Esophagus squamous epithelium (tissue), 5 donors: ENCODE measurements around the gene ARHGAP23. TPM values are rescaled to one million over a fixed set of nuclear protein-coding genes. Genes with fewer than 3 reads are reported as not detected.
A peak's percentile ranks its signal among the peaks of the same experiment; 100 is the strongest.

ENCODE experiments used
- DNase-seq: peaks from one replicate; lab custom pipeline; 2025; lab: John Stamatoyannopoulos, UW
- H3K27ac ChIP-seq, 4 donors: fragments of 200-600 bp; sonication (generic); one replicate each; pipeline ENCODE4 v1.5.1; 2016 to 2019; ENCODE audit warnings: mild to moderate bottlenecking in 1 of 4
- H3K27me3 ChIP-seq, 4 donors: fragments of 200-600 bp; sonication (generic); 1 replicate in 3 of 4; 2 replicates in 1 of 4; pipeline versions ENCODE4 v1.5.1 to v1.6.0; 2017 to 2021; ENCODE audit warnings: antibody characterized with exemption in 1 of 4
- H3K36me3 ChIP-seq, 3 donors: fragments of 200-600 bp; sonication (generic); one replicate each; pipeline ENCODE4 v1.5.1; 2016 to 2019
- H3K4me1 ChIP-seq, 3 donors: fragments of 200-600 bp; sonication (generic); one replicate each; pipeline ENCODE4 v1.5.1; 2017 to 2019
- H3K4me3 ChIP-seq, 4 donors: fragments of 200-600 bp; sonication (generic); 1 replicate in 3 of 4; 2 replicates in 1 of 4; pipeline ENCODE4 v1.5.1; 2016 to 2019; ENCODE audit warnings: mild to moderate bottlenecking in 2 of 4, moderate library complexity in 1 of 4
- H3K9me3 ChIP-seq, 3 donors: fragments of 200-600 bp; sonication (generic); one replicate each; pipeline ENCODE4 v1.5.1; 2016 to 2019
- POLR2A ChIP-seq, 4 donors: fragments of 450-650 bp; IDR thresholded peaks; one replicate each; pipeline ENCODE4 v1.6.1; 2017; ENCODE audit warnings: antibody characterized with exemption in 4 of 4, mild to moderate bottlenecking in 4 of 4, moderate library complexity in 3 of 4
- WGBS, 2 donors: methylation state at CpG; one replicate each; pipeline ENCODE4 v1.1.5; 2018; 5-methylcytosine and 5-hydroxymethylcytosine counted together
- intact Hi-C: fragments of 100-400 bp; cut with DNase I; formaldehyde crosslinking; loops from one replicate; pipeline ENCODE4 v1.15.0; 2022
- total RNA-seq, 4 donors: library from RNA; depleted of rRNA; stranded (reverse); fragments of >200 nt; gene quantifications; one replicate each; pipeline ENCODE4 v1.1.0, GENCODE V29; 2016
- TF ChIP-seq, protein P1 (sequence below), 6 experiments: fragments of 450-650 bp in 4 of 6; fragments of 200-600 bp in 2 of 6; sonication (generic) in 2 of 6; IDR thresholded peaks; one replicate each; pipeline ENCODE4 v1.5.1; 2016 to 2019; ENCODE audit warnings: antibody characterized with exemption in 6 of 6, mild to moderate bottlenecking in 4 of 6, moderate library complexity in 4 of 6
- donor health status: DM: yes; HTN: yes; CAD: no.

Gene ARHGAP23
- total RNA-seq, 4 donors from 2014 or later: 75.3 to 180 (median 102) TPM

DNA sequence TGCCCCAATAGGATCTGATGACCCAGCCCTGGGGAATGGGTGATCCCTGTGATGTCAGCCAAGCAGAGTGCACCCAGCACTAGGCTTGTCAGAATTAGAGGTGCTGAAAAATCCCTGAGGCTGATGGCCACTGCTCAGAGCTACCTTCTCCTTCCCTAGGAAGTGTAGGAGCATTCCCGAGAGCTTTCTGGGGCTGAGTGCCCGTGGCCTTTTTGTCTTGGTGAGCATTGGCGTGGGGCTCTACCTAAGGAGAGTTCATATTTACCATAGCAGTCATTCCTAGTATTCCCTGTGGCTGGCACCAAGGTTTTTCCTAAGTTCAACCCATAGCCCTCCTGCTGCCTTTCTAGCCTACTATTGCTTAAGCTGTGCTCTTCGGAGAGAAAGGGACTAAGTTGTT, 22.6 kb upstream of the ARHGAP23 start:
- Histone ChIP-seq H3K36me3 (peaks cover 0 to 23% (median 5%) of the 10 kb centered on the region in 3 donors), H3K4me1 (peaks cover 0 to 4% (median 0%) of the 10 kb centered on the region in 3 donors), H3K27ac (no peak overlapping the region), H3K27me3 (no peaks in the 10 kb centered on the region), H3K9me3 (no peaks in the 10 kb centered on the region), H3K4me3 (no peak overlapping the region)
- intact Hi-C loops: no loop called here
- DNase-seq: no peak
- WGBS, 2 donors: 82% methylated on average over 4 of the region's 4 CpGs
- no peak for TF ChIP-seq POLR2A (IDR thresholded peaks at IDR 0.05)
- TF ChIP-seq, protein P1, sequence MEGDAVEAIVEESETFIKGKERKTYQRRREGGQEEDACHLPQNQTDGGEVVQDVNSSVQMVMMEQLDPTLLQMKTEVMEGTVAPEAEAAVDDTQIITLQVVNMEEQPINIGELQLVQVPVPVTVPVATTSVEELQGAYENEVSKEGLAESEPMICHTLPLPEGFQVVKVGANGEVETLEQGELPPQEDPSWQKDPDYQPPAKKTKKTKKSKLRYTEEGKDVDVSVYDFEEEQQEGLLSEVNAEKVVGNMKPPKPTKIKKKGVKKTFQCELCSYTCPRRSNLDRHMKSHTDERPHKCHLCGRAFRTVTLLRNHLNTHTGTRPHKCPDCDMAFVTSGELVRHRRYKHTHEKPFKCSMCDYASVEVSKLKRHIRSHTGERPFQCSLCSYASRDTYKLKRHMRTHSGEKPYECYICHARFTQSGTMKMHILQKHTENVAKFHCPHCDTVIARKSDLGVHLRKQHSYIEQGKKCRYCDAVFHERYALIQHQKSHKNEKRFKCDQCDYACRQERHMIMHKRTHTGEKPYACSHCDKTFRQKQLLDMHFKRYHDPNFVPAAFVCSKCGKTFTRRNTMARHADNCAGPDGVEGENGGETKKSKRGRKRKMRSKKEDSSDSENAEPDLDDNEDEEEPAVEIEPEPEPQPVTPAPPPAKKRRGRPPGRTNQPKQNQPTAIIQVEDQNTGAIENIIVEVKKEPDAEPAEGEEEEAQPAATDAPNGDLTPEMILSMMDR (IDR thresholded peaks at IDR 0.05): no peak

DNA sequence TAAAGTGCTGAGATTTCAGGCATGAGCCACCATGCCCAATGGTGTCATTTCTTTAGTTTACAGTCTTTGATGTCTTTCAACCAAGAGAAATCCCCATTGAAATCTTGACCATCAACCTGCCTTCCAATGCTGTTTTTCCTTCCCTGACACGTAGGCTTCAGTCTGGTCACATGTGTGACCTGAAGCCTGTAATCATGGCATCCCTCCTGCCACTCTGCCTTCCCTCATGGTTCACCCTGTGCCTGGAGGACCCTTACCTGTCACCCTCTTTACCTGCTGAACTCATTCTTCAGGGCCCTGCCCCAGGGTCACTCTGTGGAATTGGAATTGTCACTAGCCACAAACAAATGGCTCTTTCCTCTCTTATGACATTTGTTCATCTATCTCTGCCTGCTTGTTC, 18.1 kb upstream of the ARHGAP23 start:
- Histone ChIP-seq H3K27ac (no peak overlapping the region), H3K4me1 (peaks cover 7 to 9% (median 8%) of the 10 kb centered on the region in 3 donors), H3K9me3 (no peaks in the 10 kb centered on the region), H3K36me3 (no peaks in the 10 kb centered on the region), H3K4me3 (no peak overlapping the region), H3K27me3 (peaks cover 0 to 10% (median 0%) of the 10 kb centered on the region in 4 donors)
- WGBS, 2 donors: 64 to 83% methylated on average over 1 of the region's 1 CpG
- intact Hi-C loops: no loop called here
- no peak for DNase-seq
- TF ChIP-seq POLR2A (IDR thresholded peaks at IDR 0.05): no peak
- TF ChIP-seq, protein P1 (IDR thresholded peaks at IDR 0.05): no peak

DNA sequence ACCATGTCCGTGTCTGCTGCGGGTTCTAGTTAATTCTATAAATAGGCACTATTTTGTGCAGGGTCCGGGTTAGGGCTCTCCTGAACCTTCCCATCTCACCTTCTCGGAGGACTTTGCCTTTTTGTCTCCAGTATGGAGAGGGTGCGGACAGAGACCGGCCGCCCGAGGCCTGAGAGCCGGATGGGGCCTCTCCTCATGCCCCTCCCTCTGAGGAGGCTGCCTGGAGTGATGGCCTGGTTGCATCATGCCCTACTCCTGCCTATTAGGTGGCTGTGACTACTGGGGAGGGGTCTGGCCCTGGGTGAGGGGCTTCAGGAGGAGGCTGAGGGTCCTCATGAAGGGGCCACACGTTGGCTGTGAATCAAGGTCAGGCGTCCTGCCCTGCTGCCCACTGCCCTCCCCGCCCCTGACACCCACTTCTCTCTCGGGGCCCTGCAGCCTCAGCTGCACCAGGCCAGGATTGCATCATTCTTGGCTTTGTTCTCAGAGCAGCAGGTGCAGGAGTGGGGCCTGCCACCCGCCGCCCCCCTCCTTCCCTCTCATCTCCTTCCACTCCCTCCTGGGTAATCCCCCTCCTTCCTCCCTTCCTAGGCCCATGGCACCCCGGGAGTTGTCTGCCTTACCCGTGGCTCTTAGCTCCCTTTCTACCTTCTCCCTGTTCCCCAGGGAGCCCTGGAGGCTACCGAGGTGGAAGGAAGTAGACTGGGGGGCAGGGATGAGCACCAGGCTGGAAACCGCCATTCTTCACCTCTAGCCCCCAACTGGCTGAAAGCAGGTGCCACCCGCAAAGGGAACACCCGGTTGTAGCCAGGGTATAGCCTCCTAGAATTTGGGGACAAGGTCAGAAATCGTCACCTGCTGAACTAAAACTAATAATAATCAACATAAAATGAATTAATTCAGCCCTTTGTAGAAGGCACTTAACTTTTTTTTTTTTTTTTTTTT, 12.7 kb upstream of the ARHGAP23 start:
- Histone ChIP-seq H3K27ac (no peak overlapping the region), H3K9me3 (no peaks in the 10 kb centered on the region), H3K36me3 (no peaks in the 10 kb centered on the region), H3K27me3 (peaks cover 0 to 58% (median 6%) of the 10 kb centered on the region in 4 donors), H3K4me3 (peak overlapping the region in 1 of 4 donors; percentile 9), H3K4me1 (peaks cover 17 to 36% (median 22%) of the 10 kb centered on the region in 3 donors)
- intact Hi-C loops: loop anchor here (2.0 kb wide), 1 partner anchor 65 kb away; the partner anchor contains the start of gene SOCS7
- WGBS, 2 donors: 26 to 47% methylated on average over 8 to 9 of the region's 22 CpGs
- TF ChIP-seq, protein P1 (IDR thresholded peaks at IDR 0.05): no peak
- no peak for TF ChIP-seq POLR2A (IDR thresholded peaks at IDR 0.05)
- no peak for DNase-seq

DNA sequence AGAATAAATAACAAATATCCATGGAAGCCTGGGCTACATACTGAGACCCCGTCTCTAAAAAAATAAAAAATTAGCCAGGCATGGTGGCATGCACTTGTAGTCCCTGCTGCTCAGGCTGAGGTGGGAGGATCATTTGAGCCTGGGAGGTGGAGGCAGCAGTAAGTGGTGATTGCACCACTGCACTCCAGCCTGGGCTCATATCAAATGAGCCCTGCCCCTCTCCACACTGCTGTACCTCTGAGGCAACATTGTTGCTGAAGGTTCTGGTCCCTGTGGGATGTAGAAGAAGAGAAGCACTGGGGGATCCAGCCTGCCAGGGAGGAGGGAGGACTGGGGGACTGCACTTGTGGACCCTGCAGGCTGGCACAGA, 11.4 kb upstream of the ARHGAP23 start:
- TF ChIP-seq, protein P1 (IDR thresholded peaks at IDR 0.05): no peak
- no peak for TF ChIP-seq POLR2A (IDR thresholded peaks at IDR 0.05)
- Histone ChIP-seq H3K27ac (no peak overlapping the region), H3K27me3 (peaks cover 0 to 66% (median 6%) of the 10 kb centered on the region in 4 donors), H3K4me3 (no peak overlapping the region), H3K4me1 (peaks cover 20 to 49% (median 32%) of the 10 kb centered on the region in 3 donors), H3K9me3 (no peaks in the 10 kb centered on the region), H3K36me3 (no peaks in the 10 kb centered on the region)
- no peak for DNase-seq
- intact Hi-C loops: loop anchor here (2.0 kb wide), 1 partner anchor 66 kb away; the partner anchor contains the start of gene SOCS7
- 59 to 64% methylated on average over 1 of the region's 1 CpG for WGBS, 2 donors
